Putamen (tissue), 1 donor: Measurements from ENCODE around the gene TM7SF2.

ENCODE experiments used
- DNase-seq: peaks from one replicate; pipeline ENCODE4 v3.0.0-alpha.2; 2016; ENCODE audit warnings: low spot score

The TM7SF2 gene

DNA sequence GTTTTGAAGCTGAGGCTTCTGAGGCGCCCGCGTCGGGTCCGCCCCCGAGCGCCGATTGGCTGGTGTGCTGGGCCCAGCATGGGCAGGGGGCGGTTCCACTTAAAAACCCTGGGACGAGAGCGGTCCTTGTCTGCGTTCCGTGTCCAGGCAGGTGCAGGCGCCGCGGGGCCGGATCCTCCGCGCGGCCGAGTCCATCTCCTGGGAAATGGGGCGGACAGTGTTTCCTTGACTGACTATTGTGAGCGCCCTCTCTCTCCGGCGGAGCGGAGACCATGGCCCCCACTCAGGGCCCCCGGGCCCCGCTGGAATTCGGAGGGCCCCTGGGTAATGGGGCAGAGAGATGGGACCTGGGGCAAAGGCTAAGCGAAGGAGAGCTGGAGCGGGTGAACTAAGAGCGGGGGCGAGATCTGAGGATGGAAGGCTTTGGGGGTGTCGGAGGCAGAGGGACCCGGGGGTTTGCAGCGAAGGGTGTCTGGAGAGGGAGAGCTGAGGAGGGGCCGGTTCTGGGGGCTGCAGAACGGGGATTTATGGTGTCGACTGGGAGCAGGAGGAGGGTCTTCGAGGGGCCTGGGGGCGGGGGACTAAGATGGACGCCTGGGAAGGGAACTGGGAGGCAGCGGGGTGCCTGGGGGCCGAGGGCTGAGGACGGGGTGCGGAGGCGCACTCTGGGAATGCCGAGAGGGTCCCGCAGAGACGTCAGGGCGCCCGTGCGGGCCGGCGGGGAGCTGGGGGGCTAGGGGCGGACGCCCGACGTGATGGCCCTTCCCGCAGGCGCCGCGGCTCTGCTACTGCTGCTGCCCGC is at the start of gene TM7SF2:
TSS of gene TM7SF2 (plus strand) at position 129 of the 802 bp plus-strand sequence. CDS start at position 273, 144 bp downstream.
- DNase-seq: peak; percentile 97

DNA sequence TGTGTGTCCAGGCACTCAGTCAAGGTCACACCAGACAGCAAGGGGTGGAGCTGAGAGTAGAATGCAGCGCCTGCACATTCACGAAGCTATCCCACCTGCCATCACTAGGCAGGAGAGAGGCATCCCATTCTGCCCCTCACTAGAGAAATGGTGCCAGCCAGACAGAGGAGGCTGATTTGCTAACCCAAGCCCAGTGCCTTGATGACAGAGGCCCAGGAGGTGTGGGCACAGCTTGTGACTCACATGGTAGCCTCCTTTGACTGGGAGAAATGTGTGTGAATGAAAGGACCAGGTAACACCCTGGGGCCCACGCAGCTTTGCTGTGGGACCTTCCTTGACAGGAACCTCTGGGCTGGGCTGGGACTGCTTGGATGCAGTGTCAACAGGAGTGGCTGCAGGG is 48.1 kb upstream of the TM7SF2 start:
- DNase-seq: no peak

DNA sequence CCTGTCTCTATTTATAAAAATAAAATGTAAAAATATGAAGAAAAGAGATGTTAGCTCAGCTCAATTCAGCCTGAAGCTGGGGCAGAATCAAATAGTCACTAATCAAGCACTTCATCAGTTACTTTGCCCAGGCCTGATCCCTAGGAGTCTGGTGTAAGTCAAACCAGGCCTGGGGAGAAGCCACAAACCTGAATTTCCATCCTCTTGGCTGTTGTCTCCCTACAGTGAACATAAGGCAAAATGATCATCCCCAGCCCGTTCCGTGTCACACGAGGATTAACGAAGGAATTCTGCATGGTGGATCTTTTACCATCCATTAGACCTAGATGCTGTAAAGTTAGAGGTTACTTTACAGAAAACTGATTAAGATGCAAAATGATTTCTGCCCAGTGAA is 46.8 kb upstream of the TM7SF2 start:
- no peak for DNase-seq

DNA sequence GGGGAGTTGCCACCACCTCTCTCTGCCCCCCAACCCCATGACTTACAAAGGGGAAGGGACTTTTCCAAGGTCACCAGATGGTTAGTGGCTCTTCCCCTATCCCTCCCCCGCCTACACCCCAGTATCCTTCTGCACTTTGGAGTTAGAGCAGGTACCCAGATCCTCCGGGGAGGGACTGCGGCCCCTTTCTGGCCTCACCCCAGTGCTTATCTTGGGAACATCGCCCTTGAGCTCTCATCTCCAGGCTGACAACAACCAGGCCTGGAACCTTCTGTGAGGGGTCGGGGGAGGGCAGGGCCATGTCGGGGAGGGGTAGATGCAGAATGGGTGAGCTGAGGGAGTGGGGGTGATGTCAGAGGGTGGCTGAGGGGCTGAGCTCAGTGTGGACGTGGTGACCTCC is 45.8 kb upstream of the TM7SF2 start:
- DNase-seq: no peak

DNA sequence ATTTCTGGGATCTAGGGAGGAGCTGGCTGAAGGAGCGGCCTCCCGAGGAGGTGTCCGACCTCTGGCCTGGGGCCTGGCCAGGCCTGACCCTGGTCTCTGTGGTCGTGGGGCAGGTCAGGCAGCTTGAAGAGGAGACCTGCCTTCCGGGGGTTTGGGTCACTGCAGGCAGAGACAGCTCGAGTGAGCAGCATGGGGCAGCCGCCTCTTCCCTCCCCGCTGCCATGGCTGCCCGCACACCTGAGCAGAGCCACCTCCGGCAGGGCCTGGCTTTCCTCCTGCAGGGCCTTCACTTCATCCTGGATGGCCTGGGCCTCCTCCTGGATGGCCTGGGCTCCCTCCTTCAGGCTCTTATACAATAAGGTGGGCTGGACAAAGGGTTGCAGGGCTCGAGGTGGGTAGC is 45.4 kb upstream of the TM7SF2 start:
- DNase-seq: no peak

DNA sequence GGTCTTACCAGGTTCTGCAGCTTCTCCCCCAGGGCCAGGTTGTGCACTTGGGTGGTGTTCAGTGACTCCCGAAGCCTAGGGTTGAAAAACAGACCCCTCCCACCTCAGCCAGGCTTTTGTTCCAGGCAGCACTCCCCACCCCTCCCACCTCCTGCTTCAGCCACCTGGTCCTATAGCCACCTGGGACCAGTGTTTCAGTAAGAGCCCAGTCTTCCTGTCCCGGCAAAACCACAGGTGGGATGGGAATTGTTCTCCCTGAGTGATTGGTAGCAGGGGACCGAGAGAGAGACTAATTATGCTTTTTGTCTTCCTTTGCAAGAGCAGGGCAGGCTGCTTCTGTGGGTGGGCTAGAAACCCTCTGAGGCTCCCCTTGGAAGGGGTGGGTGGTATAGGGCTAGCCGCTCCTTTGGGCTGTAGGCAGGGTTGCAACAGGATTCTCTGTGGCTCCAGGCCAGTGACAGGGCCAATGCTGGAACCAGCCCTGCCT is 44.8 kb upstream of the TM7SF2 start:
- DNase-seq: no peak

DNA sequence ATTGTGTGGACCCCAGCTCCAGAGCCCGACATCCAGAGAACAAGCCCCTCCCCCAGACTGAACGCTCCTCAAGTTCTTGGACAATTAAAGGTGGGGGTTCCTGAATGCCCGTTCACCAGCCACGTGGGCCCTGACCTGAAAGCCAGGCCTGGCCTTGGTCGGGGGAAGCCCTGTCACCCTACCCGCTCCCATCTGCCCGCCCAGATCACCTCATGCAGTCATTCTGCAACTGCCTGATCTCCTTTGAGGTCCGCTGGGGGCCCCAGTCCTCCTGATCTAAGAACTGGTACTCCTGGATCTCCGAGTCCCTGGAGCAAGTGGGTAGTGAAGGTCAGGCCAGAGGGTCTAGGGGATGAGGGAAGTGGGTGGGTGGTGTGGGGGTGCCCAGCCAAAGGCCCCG is 44.2 kb upstream of the TM7SF2 start:
- DNase-seq: no peak

DNA sequence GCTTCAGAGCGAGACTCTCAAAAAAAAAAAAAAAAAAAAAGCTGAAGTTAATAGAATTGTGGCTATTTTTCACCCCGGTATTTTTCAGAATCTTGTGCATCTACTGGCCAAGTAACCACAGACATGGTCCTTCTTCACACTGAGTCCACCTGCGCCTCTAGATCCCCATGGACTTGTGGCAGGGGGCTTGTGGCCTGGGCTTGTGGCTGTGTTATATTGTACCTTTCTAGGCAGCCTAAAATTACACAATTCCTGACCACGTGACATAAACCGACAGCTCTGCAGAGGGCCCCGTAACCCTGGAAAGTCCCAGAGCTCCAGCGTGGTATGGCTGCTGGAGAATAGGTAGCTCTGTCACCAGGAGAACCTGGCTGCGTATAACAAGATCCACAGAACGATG is 42.5 kb upstream of the TM7SF2 start:
- no peak for DNase-seq

DNA sequence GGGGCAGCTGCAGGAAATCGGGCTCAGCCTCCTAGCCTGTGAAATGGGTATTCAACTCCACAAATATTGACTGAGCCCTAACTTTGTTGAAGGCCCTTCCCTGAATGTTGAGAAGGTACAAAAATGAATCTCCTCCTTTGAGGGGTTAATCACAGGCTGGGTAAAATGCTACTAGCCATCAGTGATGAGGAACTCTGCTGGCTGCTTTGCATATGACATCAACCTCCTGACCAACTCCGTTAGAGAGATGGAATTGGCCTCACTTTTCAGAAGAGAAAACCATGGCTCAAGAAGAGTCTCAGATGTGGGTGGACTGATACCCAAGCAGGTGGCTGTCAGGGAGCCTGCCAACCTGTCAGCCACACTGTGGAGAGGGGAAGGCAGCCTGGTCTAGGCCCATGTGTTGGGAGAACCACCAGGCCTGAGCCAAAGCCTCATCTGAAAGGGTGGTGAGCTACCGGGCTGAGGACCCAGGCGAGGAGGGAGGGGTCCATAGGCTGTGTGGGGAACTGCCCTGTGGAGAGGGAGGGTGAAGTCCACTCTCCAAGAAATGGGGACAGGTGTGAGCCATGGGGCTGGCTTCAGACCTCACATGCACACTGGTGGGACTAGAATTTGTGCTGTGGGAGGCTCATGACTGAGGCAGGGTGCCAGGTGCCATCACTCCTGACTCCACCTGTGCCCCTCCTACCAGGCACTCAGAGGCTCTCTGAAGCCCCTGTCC is 39.6 kb upstream of the TM7SF2 start:
- no peak for DNase-seq

DNA sequence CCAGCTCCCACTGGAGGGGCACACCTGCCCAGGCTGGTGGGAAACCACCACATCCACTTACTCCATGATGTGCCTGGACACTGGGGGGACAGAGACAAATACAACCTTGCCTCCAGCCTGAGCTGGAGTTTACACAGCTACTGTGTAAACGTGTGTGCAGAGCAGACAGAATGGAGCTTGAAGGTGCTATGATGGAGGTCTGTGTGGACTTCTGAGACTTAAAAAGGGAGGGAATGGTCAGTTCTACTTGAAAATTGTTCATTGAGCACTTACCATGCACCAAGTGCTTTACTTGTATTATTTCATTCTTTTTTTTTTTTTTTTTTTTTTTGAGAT is 39.1 kb upstream of the TM7SF2 start:
- DNase-seq: no peak

DNA sequence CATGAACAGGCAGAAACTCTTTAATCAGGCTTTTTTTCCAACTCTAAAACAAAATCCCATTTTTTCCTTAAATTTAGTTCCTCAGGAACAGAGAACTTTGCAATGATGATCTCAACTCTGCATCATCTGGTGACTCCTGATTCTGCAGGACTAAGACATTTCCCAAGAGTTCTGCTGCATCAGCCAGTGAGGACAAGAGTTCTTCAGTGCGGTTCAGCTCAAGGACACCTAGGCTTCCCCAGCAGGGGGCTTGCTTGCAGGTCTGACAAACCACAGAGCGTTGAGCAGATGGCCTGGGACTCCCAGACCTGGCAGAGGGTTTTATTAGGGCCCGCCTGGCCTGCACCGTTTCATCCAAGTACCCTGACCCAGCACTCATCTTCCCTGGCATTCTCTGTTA is 34.2 kb upstream of the TM7SF2 start:
- no peak for DNase-seq

DNA sequence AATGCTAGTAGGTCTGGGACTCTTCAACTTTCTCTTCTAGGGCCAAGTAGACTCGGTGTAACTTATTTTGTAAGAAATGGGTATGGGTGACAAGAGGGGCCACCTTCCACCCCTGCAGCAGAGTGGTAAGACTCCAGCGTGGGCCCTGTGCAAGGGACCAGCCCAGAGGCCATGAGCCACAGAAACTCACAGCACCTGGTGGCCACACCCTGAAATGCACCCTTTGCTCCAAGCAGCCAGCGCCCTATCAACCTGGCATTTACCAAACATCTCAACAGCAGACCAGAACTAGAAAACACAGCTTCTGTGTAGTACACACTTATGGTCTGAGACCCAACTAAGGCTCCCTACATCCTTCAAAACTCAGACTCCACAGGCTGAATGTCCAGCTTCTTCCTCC is 33.5 kb upstream of the TM7SF2 start:
- no peak for DNase-seq

DNA sequence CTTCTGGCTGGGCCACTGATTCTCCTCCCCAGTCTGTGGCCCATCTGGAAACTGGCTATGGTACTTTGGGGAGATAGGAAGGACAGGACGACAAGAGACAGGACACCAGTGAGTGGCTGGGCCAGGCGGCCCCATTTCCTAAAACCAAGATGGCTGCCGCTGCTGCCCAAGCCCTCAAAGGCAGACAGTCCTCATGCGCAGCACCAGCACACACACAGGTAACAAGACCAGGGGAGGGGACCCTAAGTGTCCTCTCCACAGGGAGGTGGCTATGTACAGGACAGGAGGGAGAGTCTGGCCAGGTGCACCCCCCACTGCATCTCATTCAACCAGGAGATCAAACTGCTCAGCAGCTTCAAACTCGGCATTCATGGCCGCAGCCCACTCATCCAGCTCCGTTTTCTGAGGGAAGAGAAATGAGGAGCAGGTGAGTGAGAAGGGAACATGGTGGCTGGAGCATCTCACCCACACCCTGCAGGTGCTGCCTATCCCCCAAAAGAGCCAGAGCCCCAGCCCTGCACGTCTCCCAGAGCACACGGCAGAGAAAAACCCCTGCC is 32.8 kb upstream of the TM7SF2 start:
- no peak for DNase-seq

DNA sequence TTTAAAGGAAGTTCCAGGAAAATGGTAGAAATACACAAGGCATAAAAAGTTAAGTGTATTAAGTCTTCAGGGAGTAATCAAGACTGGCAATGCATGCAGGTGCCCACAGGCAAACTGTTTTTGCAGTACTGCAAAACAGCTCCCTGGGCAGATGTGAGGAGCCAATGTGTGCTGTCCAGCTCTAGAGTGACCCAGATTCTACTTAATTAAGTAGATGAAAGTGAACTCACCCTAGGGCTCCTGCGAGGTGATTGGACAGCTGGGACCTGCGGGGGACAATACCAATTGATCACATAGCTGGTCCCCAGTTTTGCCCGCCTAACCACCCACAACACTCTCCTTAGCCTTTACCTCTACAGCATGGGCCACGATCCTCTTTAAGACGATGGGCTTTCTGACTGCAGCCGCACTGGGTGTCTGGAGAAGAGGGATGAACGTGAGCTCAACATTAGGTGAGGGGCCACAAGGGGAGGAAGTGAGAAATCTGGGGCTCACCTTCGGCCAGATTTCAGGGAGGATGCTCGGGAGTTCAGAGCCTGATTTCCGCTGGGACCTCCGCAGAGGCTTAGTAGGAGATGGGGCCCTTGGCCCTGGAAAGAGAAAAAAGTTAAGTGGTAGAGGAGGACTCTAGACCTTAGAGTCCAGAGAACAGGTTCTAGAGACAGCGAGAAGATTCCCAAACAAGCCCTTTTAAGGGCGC is 28.4 kb upstream of the TM7SF2 start:
- no peak for DNase-seq

DNA sequence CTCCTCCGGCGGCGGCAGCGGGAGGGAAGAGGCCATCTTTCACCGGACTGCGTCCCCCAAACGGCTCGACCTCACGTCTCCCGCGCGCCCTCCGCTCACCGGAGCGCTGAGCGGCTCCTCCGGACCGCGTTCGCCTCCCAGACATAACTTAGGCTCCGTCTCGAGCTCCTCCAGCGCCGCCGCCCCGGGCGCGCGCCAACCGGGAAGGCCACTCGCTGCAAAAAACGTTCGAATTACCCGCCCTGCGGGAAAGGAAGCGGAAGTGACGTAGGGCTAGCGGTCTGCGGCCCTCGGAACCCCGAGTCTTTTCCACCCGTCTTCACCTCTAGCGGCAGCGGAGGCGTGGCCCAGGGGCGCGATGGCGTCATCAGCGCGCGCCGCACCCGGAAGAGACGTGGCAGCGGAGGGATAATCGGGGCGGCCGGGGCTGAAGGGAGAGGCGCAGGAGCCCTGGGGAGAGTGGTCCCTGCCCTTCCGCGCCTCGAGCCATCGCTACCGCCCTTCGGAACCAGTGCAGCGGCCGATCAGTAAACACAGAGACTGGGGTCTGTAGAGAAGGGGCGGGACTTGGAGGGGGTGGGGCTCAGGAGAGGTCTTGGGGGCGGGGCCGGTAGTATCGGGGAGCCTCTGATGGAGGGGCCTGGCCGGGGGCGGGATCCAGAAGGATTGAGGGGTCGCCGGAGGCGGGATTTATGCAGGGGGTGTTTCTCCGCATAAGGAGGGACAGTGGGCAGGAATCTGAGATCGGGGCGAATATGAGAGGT is 27.7 kb upstream of the TM7SF2 start, which contains the start of the genes CDCA5 and ZFPL1:
TSS of gene CDCA5 (minus strand) at position 207 of the 764 bp plus-strand sequence. CDS start at position 145, 62 bp downstream.
TSS of gene ZFPL1 (plus strand) at position 389 of the 764 bp plus-strand sequence. CDS start 477 bp downstream, outside the sequence.
- peak; percentile 94 for DNase-seq

DNA sequence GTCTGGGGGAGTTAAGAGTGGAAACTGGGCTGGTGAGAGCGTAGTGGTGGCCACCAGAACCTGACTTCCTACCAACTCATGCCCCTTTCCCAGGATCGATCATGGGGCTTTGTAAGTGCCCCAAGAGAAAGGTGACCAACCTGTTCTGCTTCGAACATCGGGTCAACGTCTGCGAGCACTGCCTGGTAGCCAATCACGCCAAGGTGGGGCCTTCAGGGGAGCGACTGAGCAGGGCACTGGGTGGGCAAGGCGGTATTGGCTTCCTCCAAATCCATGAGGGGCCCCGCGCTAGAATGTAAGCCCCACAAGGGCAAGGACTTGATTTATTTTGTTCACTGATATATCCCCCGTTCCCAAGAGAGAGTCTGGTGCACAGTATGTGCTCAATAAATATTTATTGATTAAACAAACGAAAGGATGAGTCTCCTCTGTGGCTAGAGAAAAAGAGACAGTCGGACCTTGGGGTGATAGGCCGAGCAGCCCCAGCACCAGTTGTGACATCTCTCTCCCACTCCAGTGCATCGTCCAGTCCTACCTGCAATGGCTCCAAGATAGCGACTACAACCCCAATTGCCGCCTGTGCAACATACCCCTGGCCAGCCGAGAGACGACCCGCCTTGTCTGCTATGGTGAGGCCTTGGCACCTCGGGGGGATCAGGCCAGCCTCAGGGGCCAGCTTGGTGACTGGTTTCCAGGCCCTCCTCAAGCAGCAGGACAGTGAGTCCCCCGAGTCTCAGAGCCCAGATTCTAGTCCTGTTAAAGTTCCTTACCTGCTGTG is 26.9 kb upstream of the TM7SF2 start:
- DNase-seq: no peak

DNA sequence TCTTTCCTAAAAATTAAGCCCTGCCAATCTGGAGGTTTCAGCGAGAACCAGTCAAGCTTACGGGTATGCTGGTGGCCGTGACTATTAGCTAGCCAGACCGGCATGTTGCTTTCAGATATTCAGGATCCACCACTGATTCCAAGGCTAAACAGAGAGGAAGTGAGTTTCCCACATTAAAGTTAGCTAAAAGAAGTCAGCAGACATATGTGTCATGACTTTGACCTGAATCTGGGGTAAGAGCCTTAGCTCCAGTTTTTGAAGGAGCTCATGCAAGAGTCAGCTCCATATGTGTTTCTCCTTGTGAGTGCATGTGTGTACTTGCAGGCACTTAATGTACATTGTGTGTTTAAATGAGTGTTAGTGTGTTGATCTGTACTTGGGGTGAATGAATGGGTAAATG is 26.2 kb upstream of the TM7SF2 start:
- no peak for DNase-seq

DNA sequence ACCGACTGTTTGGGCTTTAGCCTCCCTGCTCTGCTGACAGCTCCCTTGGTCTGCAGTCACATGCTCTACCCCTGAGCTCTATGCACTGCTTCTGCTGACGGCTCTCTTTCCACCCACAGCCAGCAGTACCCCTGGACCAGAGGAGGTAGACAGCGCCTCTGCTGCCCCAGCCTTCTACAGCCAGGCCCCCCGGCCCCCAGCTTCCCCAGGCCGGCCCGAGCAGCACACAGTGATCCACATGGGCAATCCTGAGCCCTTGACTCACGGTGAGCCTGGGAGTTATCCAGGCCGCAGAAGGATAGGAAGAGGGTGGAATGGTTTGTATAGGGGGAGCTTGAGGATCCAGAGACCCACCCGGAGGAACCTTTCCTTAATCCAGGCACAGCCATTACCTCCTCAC is 24.9 kb upstream of the TM7SF2 start:
- no peak for DNase-seq

DNA sequence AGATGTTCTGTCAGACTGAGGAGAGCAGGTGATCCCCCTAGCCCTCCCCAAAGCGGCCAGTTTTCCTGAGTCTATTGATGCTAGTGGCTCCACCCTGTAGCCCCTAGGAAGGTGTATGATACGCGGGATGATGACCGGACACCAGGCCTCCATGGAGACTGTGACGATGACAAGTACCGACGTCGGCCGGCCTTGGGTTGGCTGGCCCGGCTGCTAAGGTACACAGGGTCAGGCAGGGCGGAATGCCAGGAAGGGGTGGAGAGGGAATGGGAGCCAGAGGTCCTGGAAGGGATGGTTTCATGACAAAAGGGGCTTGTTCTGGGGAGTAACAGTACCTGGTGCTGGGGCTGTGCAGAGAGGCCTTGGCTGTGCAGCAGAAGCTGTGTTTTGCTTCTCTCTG is 24.5 kb upstream of the TM7SF2 start:
- no peak for DNase-seq

DNA sequence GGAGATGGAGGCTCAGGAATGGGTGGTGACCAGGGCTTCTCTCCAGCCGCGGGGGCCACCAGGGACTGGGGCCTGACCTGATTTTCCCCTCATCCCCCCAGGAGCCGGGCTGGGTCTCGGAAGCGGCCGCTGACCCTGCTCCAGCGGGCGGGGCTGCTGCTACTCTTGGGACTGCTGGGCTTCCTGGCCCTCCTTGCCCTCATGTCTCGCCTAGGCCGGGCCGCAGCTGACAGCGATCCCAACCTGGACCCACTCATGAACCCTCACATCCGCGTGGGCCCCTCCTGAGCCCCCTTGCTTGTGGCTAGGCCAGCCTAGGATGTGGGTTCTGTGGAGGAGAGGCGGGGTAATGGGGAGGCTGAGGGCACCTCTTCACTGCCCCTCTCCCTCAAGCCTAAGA is 23.8 kb upstream of the TM7SF2 start:
- DNase-seq: no peak

DNA sequence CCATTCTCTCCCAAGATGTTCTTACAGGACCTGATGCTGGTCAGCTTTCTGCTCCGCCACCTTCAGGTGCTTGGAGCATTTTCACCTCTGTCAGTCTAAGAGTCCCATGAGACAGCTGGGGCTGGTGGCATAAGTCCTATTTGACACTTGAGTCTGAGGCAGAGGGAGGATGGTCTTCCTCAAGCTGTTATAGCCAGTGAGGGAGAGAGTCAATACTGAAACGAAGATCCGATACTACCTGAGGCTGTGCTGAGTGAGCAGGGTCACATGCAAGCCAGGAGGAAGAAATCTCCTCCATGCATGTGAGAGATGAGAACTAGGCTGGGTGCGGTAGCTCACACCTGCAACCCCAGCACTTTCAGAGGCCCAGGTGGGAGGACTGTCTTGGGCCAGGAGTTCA is 22.1 kb upstream of the TM7SF2 start:
- DNase-seq: no peak
